H1 (cell line): ENCODE results near the gene CPE. TPM values are rescaled to one million over a fixed set of nuclear protein-coding genes. Genes with fewer than 3 reads are reported as not detected.

ENCODE experiments used
- CTCF ChIA-PET: fragments of 300-600 bp; sonication (Branson Sonifier 250); formaldehyde crosslinking; loops from one replicate; lab custom pipeline; 2021; ENCODE audit not compliant: partially characterized antibody; lab: Charles Lee
- POLR2A ChIA-PET: fragments of 300-600 bp; sonication (Branson Sonifier 250); formaldehyde crosslinking; loops from one replicate; lab custom pipeline; 2021; ENCODE audit warnings: inconsistent platforms; ENCODE audit not compliant: partially characterized antibody; lab: Charles Lee
- DNase-seq, 2 experiments: peaks; one replicate each; pipeline versions ENCODE4 v3.0.0 to v3.0.0-alpha.2; 2010 to 2022; ENCODE audit warnings: low spot score in 2 of 2, low read depth in 1 of 2, mixed read lengths in 1 of 2
- FAIRE-seq: peaks from 2 replicates; lab custom pipeline; 2011; peaks lifted over from hg19 to GRCh38; lab: Jason Lieb, UNC
- H2AFZ ChIP-seq: 2 replicates; pipeline ENCODE4 v1.8.1; 2012; ENCODE audit warnings: low read length, inconsistent platforms
- H2AK5ac ChIP-seq: 2 replicates; pipeline ENCODE4 v1.6.1; 2013; ENCODE audit warnings: low read depth, low read length
- H2BK120ac ChIP-seq: replicated peaks from 2 replicates; pipeline ENCODE3; 2013; ENCODE audit warnings: low read depth, low read length, inconsistent platforms
- H2BK12ac ChIP-seq: 2 replicates; pipeline ENCODE4 v1.6.1; 2013; ENCODE audit warnings: low read depth, low read length
- H2BK15ac ChIP-seq: 2 replicates; pipeline ENCODE4 v1.6.1; 2013; ENCODE audit warnings: low read length
- H2BK20ac ChIP-seq: 2 replicates; pipeline ENCODE4 v1.6.1; 2013; ENCODE audit warnings: low read length
- H2BK5ac ChIP-seq: 2 replicates; pipeline ENCODE4 v1.6.1; 2013; ENCODE audit warnings: low read depth, low read length
- H3K14ac ChIP-seq: 2 replicates; pipeline ENCODE4 v1.6.1; 2013; ENCODE audit warnings: inconsistent platforms; ENCODE audit not compliant: insufficient read length
- H3K18ac ChIP-seq: 2 replicates; pipeline ENCODE4 v1.6.1; 2013; ENCODE audit warnings: low read length; ENCODE audit errors: extremely low read depth
- H3K23ac ChIP-seq: 2 replicates; pipeline ENCODE4 v1.6.1; 2013; ENCODE audit warnings: inconsistent platforms; ENCODE audit not compliant: insufficient read length
- H3K23me2 ChIP-seq: 2 replicates; pipeline ENCODE4 v1.6.1; 2013; ENCODE audit warnings: low read depth, low read length
- H3K27ac ChIP-seq: 2 replicates; pipeline ENCODE4 v1.6.1; 2011; ENCODE audit warnings: low read depth, low read length, inconsistent platforms
- H3K27me3 ChIP-seq, 4 experiments: replicated peaks in 1 of 4; 1 replicate in 1 of 4; 2 replicates in 3 of 4; pipeline versions ENCODE4 v1.6.1 to v1.8.1; 2011 to 2013; ENCODE audit warnings: low read length in 3 of 4, mild to moderate bottlenecking in 3 of 4, inconsistent platforms in 2 of 4, mixed read lengths in 2 of 4, moderate library complexity in 1 of 4; ENCODE audit not compliant: control insufficient read depth in 3 of 4, insufficient read depth in 3 of 4; ENCODE audit errors: extremely low read depth in 1 of 4
- H3K36me3 ChIP-seq, 4 experiments: 2 replicates each; pipeline versions ENCODE4 v1.6.1 to v1.8.1; 2011 to 2013; ENCODE audit warnings: mild to moderate bottlenecking in 4 of 4, low read length in 3 of 4, moderate library complexity in 2 of 4, control low read depth in 1 of 4, inconsistent platforms in 1 of 4; ENCODE audit not compliant: insufficient read depth in 4 of 4, control insufficient read depth in 2 of 4
- H3K4ac ChIP-seq: replicated peaks from 2 replicates; pipeline ENCODE3; 2013; ENCODE audit warnings: low read length, low read depth, mixed read lengths, inconsistent platforms; ENCODE audit not compliant: insufficient read length
- H3K4me1 ChIP-seq, 4 experiments: replicated peaks in 1 of 4; 1 replicate in 1 of 4; 2 replicates in 3 of 4; pipeline versions ENCODE4 v1.6.1 to v1.8.1; 2011 to 2013; ENCODE audit warnings: low read length in 3 of 4, inconsistent platforms in 2 of 4, mixed read lengths in 1 of 4; ENCODE audit not compliant: insufficient read depth in 4 of 4, control insufficient read depth in 3 of 4
- H3K4me2 ChIP-seq, 2 experiments: 2 replicates each; pipeline versions ENCODE4 v1.6.1 to v1.8.1; 2011 to 2013; ENCODE audit warnings: low read depth in 2 of 2, low read length in 2 of 2, control low read depth in 1 of 2, inconsistent platforms in 1 of 2, mild to moderate bottlenecking in 1 of 2; ENCODE audit not compliant: insufficient read depth in 1 of 2
- H3K4me3 ChIP-seq, 4 experiments: fragments of 200-600, 300-600 bp in 1 of 4; sonication (generic), shearing (Covaris generic), sonication (Bioruptor Twin) in 1 of 4; 2 replicates each; pipeline versions ENCODE4 v1.5.1 to v1.8.1; 2011 to 2016; ENCODE audit warnings: low read length in 4 of 4, low read depth in 3 of 4, control low read depth in 2 of 4, inconsistent platforms in 2 of 4, mild to moderate bottlenecking in 2 of 4, mixed read lengths in 1 of 4, moderate library complexity in 1 of 4; ENCODE audit not compliant: insufficient read depth in 2 of 4; ENCODE audit errors: extremely low read depth in 1 of 4
- H3K56ac ChIP-seq: replicated peaks from 2 replicates; pipeline ENCODE3; 2013; ENCODE audit warnings: low read depth, mild to moderate bottlenecking, mixed read lengths, low read length, inconsistent platforms; ENCODE audit not compliant: insufficient read length
- H3K79me1 ChIP-seq: 2 replicates; pipeline ENCODE4 v1.6.1; 2013; ENCODE audit warnings: low read depth, low read length, control low read depth
- H3K79me2 ChIP-seq, 2 experiments: 2 replicates each; pipeline versions ENCODE4 v1.6.1 to v1.8.1; 2012 to 2013; ENCODE audit warnings: low read length in 2 of 2, mild to moderate bottlenecking in 2 of 2, inconsistent platforms in 1 of 2; ENCODE audit not compliant: insufficient read depth in 2 of 2, control insufficient read depth in 1 of 2
- H3K9ac ChIP-seq, 4 experiments: replicated peaks in 1 of 4; 1 replicate in 1 of 4; 2 replicates in 3 of 4; pipeline versions ENCODE4 v1.6.1 to v1.8.1; 2011 to 2013; ENCODE audit warnings: low read depth in 3 of 4, low read length in 3 of 4, control low read depth in 2 of 4, mild to moderate bottlenecking in 2 of 4, moderate library complexity in 2 of 4, inconsistent platforms in 1 of 4; ENCODE audit errors: extremely low read depth in 1 of 4
- H3K9me3 ChIP-seq, 2 experiments: 2 replicates each; pipeline versions ENCODE4 v1.6.1 to v1.8.1; 2012 to 2013; ENCODE audit warnings: mild to moderate bottlenecking in 2 of 2, moderate library complexity in 2 of 2, control low read depth in 1 of 2, inconsistent platforms in 1 of 2, low read depth in 1 of 2, low read length in 1 of 2, mixed read lengths in 1 of 2; ENCODE audit not compliant: insufficient read depth in 2 of 2
- H4K20me1 ChIP-seq, 2 experiments: replicated peaks in 1 of 2; 2 replicates each; pipeline versions ENCODE3 to v1.8.1; 2011 to 2013; ENCODE audit warnings: inconsistent platforms in 2 of 2, low read length in 2 of 2, mild to moderate bottlenecking in 1 of 2; ENCODE audit not compliant: insufficient read depth in 2 of 2, control insufficient read depth in 1 of 2
- H4K5ac ChIP-seq: 2 replicates; pipeline ENCODE4 v1.6.1; 2013; ENCODE audit warnings: low read length, low read depth, mixed read lengths, inconsistent platforms; ENCODE audit not compliant: insufficient read length
- H4K8ac ChIP-seq: 2 replicates; pipeline ENCODE4 v1.8.0; 2013; ENCODE audit warnings: mild to moderate bottlenecking, moderate library complexity, low read length, inconsistent platforms; ENCODE audit not compliant: insufficient read depth; ENCODE audit errors: extremely low read depth
- H4K91ac ChIP-seq: replicated peaks from 2 replicates; pipeline ENCODE3; 2013; ENCODE audit warnings: low read length, mixed read lengths, inconsistent platforms; ENCODE audit not compliant: insufficient read length
- BACH1 ChIP-seq: IDR thresholded peaks from 2 replicates; pipeline ENCODE4 v1.6.1; 2012; ENCODE audit warnings: low read length, improper control_type of control experiment
- CBX8 ChIP-seq: fragments of 300-800, 300-1000 bp; sonication (generic); IDR thresholded peaks from 2 replicates; pipeline ENCODE4 v1.7.1; 2016; ENCODE audit warnings: low read depth, low read length, borderline replicate concordance
- CTBP2 ChIP-seq: IDR thresholded peaks from 2 replicates; pipeline ENCODE4 v1.7.0; 2011; ENCODE audit warnings: borderline replicate concordance, mild to moderate bottlenecking, moderate library complexity, mixed read lengths, low read length; ENCODE audit not compliant: insufficient read depth, insufficient read length
- EP300 ChIP-seq, 2 experiments: IDR thresholded peaks; 1 replicate in 1 of 2; 2 replicates in 1 of 2; pipeline ENCODE4 v1.6.1; 2011 to 2012; ENCODE audit warnings: low read depth in 2 of 2, low read length in 2 of 2, mild to moderate bottlenecking in 2 of 2, borderline replicate concordance in 1 of 2, inconsistent platforms in 1 of 2, moderate library complexity in 1 of 2
- HDAC2 ChIP-seq, 2 experiments: fragments of 300-600 bp in 1 of 2; sonication (generic) in 1 of 2; IDR thresholded peaks; 2 replicates each; pipeline ENCODE4 v1.6.1; 2011 to 2012; ENCODE audit warnings: low read depth in 2 of 2, low read length in 2 of 2, mild to moderate bottlenecking in 2 of 2, moderate library complexity in 2 of 2, borderline replicate concordance in 1 of 2, inconsistent platforms in 1 of 2
- HDAC6 ChIP-seq: IDR thresholded peaks from one replicate; pipeline ENCODE4 v1.7.1; 2012; ENCODE audit warnings: low read depth, mild to moderate bottlenecking, inconsistent platforms, low read length, moderate library complexity
- JUN ChIP-seq: IDR thresholded peaks from 2 replicates; pipeline ENCODE4 v1.6.1; 2011; ENCODE audit warnings: low read depth, mild to moderate bottlenecking, improper control_type of control experiment, low read length
- POU5F1 ChIP-seq: IDR thresholded peaks from 2 replicates; pipeline ENCODE4 v1.6.1; 2011; ENCODE audit warnings: low read depth, mild to moderate bottlenecking, low read length, moderate library complexity
- SIN3A ChIP-seq, 2 experiments: IDR thresholded peaks in 1 of 2; conservative IDR thresholded peaks in 1 of 2; 2 replicates each; pipeline ENCODE4 v1.6.1; 2011 to 2012; ENCODE audit warnings: low read length in 2 of 2, improper control_type of control experiment in 1 of 2, low read depth in 1 of 2, mild to moderate bottlenecking in 1 of 2
- SIX5 ChIP-seq: IDR thresholded peaks from 2 replicates; pipeline ENCODE4 v1.6.1; 2011; ENCODE audit warnings: mild to moderate bottlenecking, low read depth, low read length
- SUZ12 ChIP-seq: fragments of 200-600 bp; sonication (generic); IDR thresholded peaks from 2 replicates; pipeline ENCODE4 v1.6.1; 2012; ENCODE audit warnings: mild to moderate bottlenecking, inconsistent platforms, low read length, moderate library complexity, mixed read lengths
- WGBS, 2 experiments: shearing (Covaris generic) in 1 of 2; methylation state at CpG; one replicate each; pipeline versions ENCODE4 v1.1.6 to v1.1.7; 2013 to 2015; ENCODE audit warnings: low lambda C conversion rate in 2 of 2, mixed read lengths in 2 of 2, inconsistent platforms in 1 of 2, low coverage in 1 of 2, missing lambda C conversion rate in 1 of 2; ENCODE audit not compliant: insufficient replicate concordance in 2 of 2, insufficient coverage in 1 of 2, insufficient read length in 1 of 2; ENCODE audit errors: extremely low coverage in 1 of 2, missing lambda C conversion rate in 1 of 2; 5-methylcytosine and 5-hydroxymethylcytosine counted together
- polyA plus RNA-seq, 7 experiments: library from polyadenylated mRNA; depleted of rRNA in 3 of 7; stranded (reverse) in 5 of 7; unstranded in 2 of 7; fragments of >200 nt in 5 of 7; fragments of 200-250 nt in 2 of 7; gene quantifications; 1 replicate in 5 of 7; 2 replicates in 1 of 7; 4 replicates in 1 of 7; pipeline versions ENCODE4 v1.2.1 to v1.2.3, GENCODE V29; 2011 to 2013; ENCODE audit warnings: missing spikeins in 2 of 7, mixed read lengths in 2 of 7
- total RNA-seq: library from RNA; stranded (reverse); fragmentation: NEBNext Ultra II Directional; extraction: Animal tissue kit (Norgen Biotek cat#: 25700); gene quantifications from 2 replicates; pipeline ENCODE4 v1.2.1, GENCODE V29; 2021
- TF ChIP-seq, protein P1 (sequence below): IDR thresholded peaks from 2 replicates; pipeline ENCODE4 v1.6.1; 2012; ENCODE audit warnings: low read length, inconsistent platforms

Gene CPE
- total and polyA plus RNA-seq, 2 of the 8 experiments (the other 6 are each of a cell fraction or from before 2014, with no cell fraction given), result 9.4 to 10.2 TPM

DNA sequence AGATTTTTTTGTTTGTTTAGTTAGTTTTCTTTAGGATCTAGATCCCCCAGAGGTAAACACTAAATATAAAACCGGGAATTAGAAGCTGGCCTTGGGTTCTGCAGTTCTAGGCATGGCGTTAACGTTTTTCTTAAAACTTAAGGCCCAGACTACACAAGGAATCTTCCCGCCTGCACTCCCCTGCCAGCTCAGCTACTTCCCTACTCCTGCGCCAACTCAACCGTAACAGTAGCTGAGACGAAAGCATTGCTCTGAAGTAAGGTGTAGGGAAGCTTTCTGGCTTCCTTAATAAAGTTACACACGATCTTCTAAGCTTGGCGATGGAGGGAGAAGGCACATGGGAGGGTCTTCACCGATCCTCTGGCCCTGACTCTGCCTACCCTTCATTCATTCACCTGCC, 37.1 kb downstream of the CPE start:
- ChIA-PET POLR2A (no interaction called here), CTCF (interaction anchor here (0.8 to 1.5 kb wide), 4 partner anchors 15 to 285 kb away, joined by 4 to 6 read pairs (median 5); no protein-coding TSS in a partner anchor)
- Histone ChIP-seq H4K8ac (no peak overlapping the region), H3K36me3 (no peaks in the 10 kb centered on the region), H2BK120ac (no peak overlapping the region), H3K27me3 (no peaks in the 10 kb centered on the region), H2BK15ac (no peak overlapping the region), H4K20me1 (peaks cover 0 to 2% of the 10 kb centered on the region in 2 experiments), H3K4me2 (no peak overlapping the region), H3K79me2 (no peaks in the 10 kb centered on the region), H3K9ac (no peak overlapping the region), H2BK12ac (no peak overlapping the region), H3K4ac (no peak overlapping the region), H4K91ac (no peak overlapping the region), H3K23me2 (no peaks in the 10 kb centered on the region), H2BK20ac (no peak overlapping the region), H2BK5ac (0 out of 2 replicates have a peak overlapping the region, but pooled peaks have one; percentile 26), H3K27ac (no peak overlapping the region), H3K23ac (no peak overlapping the region), H4K5ac (no peak overlapping the region), H2AK5ac (no peak overlapping the region), H3K14ac (no peak overlapping the region), H3K9me3 (no peaks in the 10 kb centered on the region), H3K4me3 (no peak overlapping the region), H3K79me1 (no peaks in the 10 kb centered on the region), H3K18ac (no peak overlapping the region), H2AFZ (no peak overlapping the region), H3K56ac (no peak overlapping the region), H3K4me1 (no peaks in the 10 kb centered on the region)
- FAIRE-seq (no peak), DNase-seq (no peak)
- WGBS, 2 experiments, result 87% methylated on average over 10 of the region's 10 CpGs; no CpG with 5 or more reads in 1 of the 2 experiments
- TF ChIP-seq HDAC6, result no peak
- no peak for TF ChIP-seq POU5F1
- TF ChIP-seq HDAC2 (IDR thresholded peaks at IDR 0.05; ENCODE audit: borderline replicate concordance in 1 of 2, low read depth in 2 of 2, low read length in 2 of 2), result no peak
- no peak for TF ChIP-seq SUZ12
- no peak for TF ChIP-seq JUN
- no peak for TF ChIP-seq SIN3A (conservative IDR thresholded peaks at IDR 0.05 in 1 of 2, IDR thresholded peaks at IDR 0.05 in 1 of 2; ENCODE audit: low read depth in 1 of 2, low read length in 2 of 2)
- no peak for TF ChIP-seq CTBP2
- no peak for TF ChIP-seq EP300 (IDR thresholded peaks at IDR 0.05; ENCODE audit: borderline replicate concordance in 1 of 2, low read depth in 2 of 2, low read length in 2 of 2)
- TF ChIP-seq SIX5, result no peak
- no peak for TF ChIP-seq BACH1
- TF ChIP-seq, protein P1, sequence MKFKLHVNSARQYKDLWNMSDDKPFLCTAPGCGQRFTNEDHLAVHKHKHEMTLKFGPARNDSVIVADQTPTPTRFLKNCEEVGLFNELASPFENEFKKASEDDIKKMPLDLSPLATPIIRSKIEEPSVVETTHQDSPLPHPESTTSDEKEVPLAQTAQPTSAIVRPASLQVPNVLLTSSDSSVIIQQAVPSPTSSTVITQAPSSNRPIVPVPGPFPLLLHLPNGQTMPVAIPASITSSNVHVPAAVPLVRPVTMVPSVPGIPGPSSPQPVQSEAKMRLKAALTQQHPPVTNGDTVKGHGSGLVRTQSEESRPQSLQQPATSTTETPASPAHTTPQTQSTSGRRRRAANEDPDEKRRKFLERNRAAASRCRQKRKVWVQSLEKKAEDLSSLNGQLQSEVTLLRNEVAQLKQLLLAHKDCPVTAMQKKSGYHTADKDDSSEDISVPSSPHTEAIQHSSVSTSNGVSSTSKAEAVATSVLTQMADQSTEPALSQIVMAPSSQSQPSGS, result no peak
- no peak for TF ChIP-seq CBX8
